ENCODE results near the gene PSME2. TPM values are rescaled to one million over a fixed set of nuclear protein-coding genes. Genes with fewer than 3 reads are reported as not detected.

Gene PSME2
- total and polyA plus RNA-seq, 2 donors (not counting 1 experiment from before 2014, with no cell fraction given) = 132 to 148 TPM

DNA sequence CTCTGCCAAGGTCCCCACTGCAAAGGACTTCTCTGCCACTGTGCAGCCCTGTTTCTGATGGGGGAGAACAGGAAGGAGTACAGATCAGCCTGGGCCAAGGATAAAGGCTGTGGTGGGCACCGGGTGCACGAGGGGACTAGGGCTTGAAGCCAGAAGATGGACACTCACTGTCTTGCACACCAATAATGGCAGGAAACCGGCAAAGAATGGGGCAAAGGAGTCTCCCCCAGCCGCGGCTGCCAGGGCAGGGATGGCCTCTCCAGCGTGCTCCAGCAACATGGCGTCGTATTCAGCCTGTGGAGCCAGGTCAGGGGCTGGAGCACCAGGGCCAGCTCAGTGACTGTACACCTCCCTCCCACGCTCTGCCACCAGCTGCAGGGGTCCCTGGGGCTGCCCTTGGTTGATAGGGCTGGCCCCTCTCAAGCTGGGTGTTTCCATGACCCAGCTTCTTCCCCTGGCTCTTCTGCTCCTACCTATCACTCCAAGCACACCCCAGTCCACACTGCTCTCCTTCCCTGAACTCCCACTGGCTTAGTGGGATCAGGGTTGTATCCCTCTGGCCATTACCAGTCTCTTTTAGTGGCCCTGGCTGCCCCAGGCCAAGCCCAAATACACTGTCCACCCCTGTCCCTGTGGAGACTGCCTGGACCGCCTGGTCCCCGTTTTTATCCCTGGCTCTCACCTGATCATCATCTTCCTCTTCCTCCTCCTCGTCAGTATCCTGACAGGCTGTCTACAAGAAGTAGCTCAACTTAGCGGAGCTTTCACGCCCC, 35.9 kb upstream of the PSME2 start:
- no peaks in the 10 kb centered on the region for H3K4me1 ChIP-seq (ENCODE audit: control insufficient read depth, extremely low read depth, insufficient read depth, low read length)
- H3K36me3 ChIP-seq (ENCODE audit: control insufficient read depth, insufficient read depth, low read length) = peaks cover 44% of the 10 kb centered on the region
- no peaks in the 10 kb centered on the region for H4K20me1 ChIP-seq (ENCODE audit: control insufficient read depth, extremely low read depth, insufficient read depth, low read length)
- H3K27me3 ChIP-seq (ENCODE audit: control insufficient read depth, insufficient read depth, low read length) = no peaks in the 10 kb centered on the region
- H3K4me3 ChIP-seq (replicated peaks in 1 of 4; ENCODE audit: control extremely low read depth in 1 of 4, insufficient read depth in 1 of 4, low read depth in 3 of 4, low read length in 4 of 4) = no peak overlapping the region
- H3K9ac ChIP-seq (ENCODE audit: insufficient read depth, low read length) = no peak overlapping the region
- no peak overlapping the region for H3K27ac ChIP-seq (ENCODE audit: insufficient read depth, low read length)
- TF ChIP-seq EZH2 (IDR thresholded peaks at IDR 0.05; ENCODE audit: low read length, missing control alignments) (no peak), CTCF (conservative IDR thresholded peaks at IDR 0.05 in 1 of 2, IDR thresholded peaks at IDR 0.05 in 1 of 2; ENCODE audit: low read depth in 1 of 2, low read length in 2 of 2) (no peak)
- peaks cover 3% of the 10 kb centered on the region for H3K79me2 ChIP-seq (ENCODE audit: control insufficient read depth, insufficient read depth, low read length)
- H3K4me2 ChIP-seq (ENCODE audit: extremely low read depth, insufficient read depth, low read length) = no peak overlapping the region
- H2AFZ ChIP-seq (ENCODE audit: low read length) = no peak overlapping the region
- DNase-seq (ENCODE audit: low read depth in 2 of 2) = no peak
- no peaks in the 10 kb centered on the region for H3K9me3 ChIP-seq (ENCODE audit: control insufficient read depth, insufficient read depth, low read depth, low read length)

DNA sequence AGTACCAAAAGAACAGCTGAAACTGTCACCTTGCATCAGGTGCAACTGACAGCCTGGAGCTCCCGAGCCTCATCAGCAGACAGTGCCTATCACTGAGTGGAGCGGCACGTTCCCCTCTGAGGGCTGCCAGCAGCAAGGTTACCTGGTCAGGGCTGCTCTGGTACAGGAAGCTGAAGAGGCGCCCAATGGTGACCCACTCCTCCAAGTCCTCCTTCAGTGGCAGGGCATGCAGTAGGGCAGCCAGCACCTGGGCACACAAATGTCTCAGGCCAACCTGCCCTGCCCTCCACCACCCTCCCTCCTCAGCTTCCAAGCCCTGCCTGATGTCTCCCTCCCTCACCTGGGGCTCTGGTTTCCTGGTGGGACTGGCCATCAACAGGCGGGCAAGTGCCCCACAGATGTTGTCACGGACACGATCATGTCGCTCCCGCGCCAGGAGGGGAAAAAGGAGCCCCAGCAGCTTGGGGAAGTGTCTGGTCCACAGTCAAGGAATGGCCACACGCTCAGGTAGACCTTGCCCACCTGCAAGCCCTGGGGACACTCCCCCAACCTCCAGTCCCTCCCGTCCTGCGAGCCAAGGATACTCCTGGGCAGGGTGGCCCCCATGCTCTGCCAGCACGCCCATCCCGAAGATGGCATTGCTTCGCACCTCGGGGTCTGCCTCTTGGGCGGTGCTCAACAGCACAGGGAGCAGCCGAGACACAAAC, 35.1 kb upstream of the PSME2 start:
- Histone ChIP-seq H2AFZ (ENCODE audit: low read length) (no peak overlapping the region), H3K79me2 (ENCODE audit: control insufficient read depth, insufficient read depth, low read length) (no peaks in the 10 kb centered on the region), H3K36me3 (ENCODE audit: control insufficient read depth, insufficient read depth, low read length) (peaks cover 47% of the 10 kb centered on the region), H4K20me1 (ENCODE audit: control insufficient read depth, extremely low read depth, insufficient read depth, low read length) (no peaks in the 10 kb centered on the region), H3K9me3 (ENCODE audit: control insufficient read depth, insufficient read depth, low read depth, low read length) (no peaks in the 10 kb centered on the region), H3K4me1 (ENCODE audit: control insufficient read depth, extremely low read depth, insufficient read depth, low read length) (no peaks in the 10 kb centered on the region), H3K4me3 (replicated peaks in 1 of 4; ENCODE audit: control extremely low read depth in 1 of 4, insufficient read depth in 1 of 4, low read depth in 3 of 4, low read length in 4 of 4) (no peak overlapping the region), H3K4me2 (ENCODE audit: extremely low read depth, insufficient read depth, low read length) (no peak overlapping the region), H3K27ac (ENCODE audit: insufficient read depth, low read length) (no peak overlapping the region), H3K9ac (ENCODE audit: insufficient read depth, low read length) (no peak overlapping the region), H3K27me3 (ENCODE audit: control insufficient read depth, insufficient read depth, low read length) (no peaks in the 10 kb centered on the region)
- no peak for DNase-seq (ENCODE audit: low read depth in 2 of 2)
- no peak for TF ChIP-seq CTCF (conservative IDR thresholded peaks at IDR 0.05 in 1 of 2, IDR thresholded peaks at IDR 0.05 in 1 of 2; ENCODE audit: low read depth in 1 of 2, low read length in 2 of 2)

GRCh38 chr14:24179961-24180796, 33.8 kb upstream of the PSME2 start:
- H3K4me2 ChIP-seq (ENCODE audit: extremely low read depth, insufficient read depth, low read length) = no peak overlapping the region
- H3K9me3 ChIP-seq (ENCODE audit: control insufficient read depth, insufficient read depth, low read depth, low read length) = no peaks in the 10 kb centered on the region
- peak overlapping the region; percentile 71 for H3K27ac ChIP-seq (ENCODE audit: insufficient read depth, low read length)
- TF ChIP-seq EZH2 (IDR thresholded peaks at IDR 0.05; ENCODE audit: low read length, missing control alignments) (no peak), CTCF (conservative IDR thresholded peaks at IDR 0.05 in 1 of 2, IDR thresholded peaks at IDR 0.05 in 1 of 2; ENCODE audit: low read depth in 1 of 2, low read length in 2 of 2) (no peak)
- no peaks in the 10 kb centered on the region for H3K4me1 ChIP-seq (ENCODE audit: control insufficient read depth, extremely low read depth, insufficient read depth, low read length)
- peaks cover 42% of the 10 kb centered on the region for H3K36me3 ChIP-seq (ENCODE audit: control insufficient read depth, insufficient read depth, low read length)
- H3K9ac ChIP-seq (ENCODE audit: insufficient read depth, low read length) = peak overlapping the region; percentile 41
- peak; percentile 78 to 90 for DNase-seq (ENCODE audit: low read depth in 2 of 2)
- no peaks in the 10 kb centered on the region for H3K27me3 ChIP-seq (ENCODE audit: control insufficient read depth, insufficient read depth, low read length)
- no peaks in the 10 kb centered on the region for H3K79me2 ChIP-seq (ENCODE audit: control insufficient read depth, insufficient read depth, low read length)
- H3K4me3 ChIP-seq (replicated peaks in 1 of 4; ENCODE audit: control extremely low read depth in 1 of 4, insufficient read depth in 1 of 4, low read depth in 3 of 4, low read length in 4 of 4) = no peak overlapping the region
- H2AFZ ChIP-seq (ENCODE audit: low read length) = no peak overlapping the region
- H4K20me1 ChIP-seq (ENCODE audit: control insufficient read depth, extremely low read depth, insufficient read depth, low read length) = no peaks in the 10 kb centered on the region

Measured in fibroblast of lung (primary cell).